ENCODE results near the gene MTF2. TPM values are rescaled to one million over a fixed set of nuclear protein-coding genes. Genes with fewer than 3 reads are reported as not detected.

The MTF2 gene
- 133 TPM for total RNA-seq

DNA sequence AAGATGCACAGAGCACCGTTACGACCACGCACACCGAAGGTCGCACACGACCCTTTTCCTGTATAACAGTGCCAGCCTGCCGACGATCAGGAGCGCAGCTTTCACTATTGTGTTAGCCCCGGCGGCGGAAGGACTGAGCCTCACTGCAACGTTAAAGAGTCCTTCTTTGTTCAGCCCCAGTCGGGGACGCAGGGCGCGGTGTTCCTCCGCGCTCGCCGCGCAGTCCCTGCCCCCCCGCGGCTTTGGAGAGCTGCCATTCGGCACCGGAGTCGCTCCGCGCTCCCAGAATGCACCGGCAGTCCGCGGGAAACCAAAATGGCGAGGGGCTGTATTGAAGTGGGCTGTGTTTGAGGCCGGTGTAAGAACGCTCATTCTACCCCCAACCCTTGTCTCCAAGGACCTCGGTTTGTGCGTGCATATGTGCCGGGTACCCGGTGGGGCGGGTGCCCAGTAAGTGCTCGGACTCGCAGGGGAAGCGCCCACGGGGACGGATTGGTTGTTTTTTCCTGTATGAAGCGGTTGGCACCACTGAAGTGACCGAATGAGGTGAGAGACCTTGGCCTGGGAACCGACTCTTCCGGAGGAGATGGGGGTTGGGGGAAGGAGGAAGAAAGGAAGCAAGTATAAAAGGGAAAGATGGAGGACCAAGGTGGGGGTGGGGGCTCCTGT is at the start of gene MTF2:
Gene MTF2, plus strand, starts transcription at position 298 of the 669 bp plus-strand sequence. Its CDS starts 244 bp downstream, at position 542.

DNA sequence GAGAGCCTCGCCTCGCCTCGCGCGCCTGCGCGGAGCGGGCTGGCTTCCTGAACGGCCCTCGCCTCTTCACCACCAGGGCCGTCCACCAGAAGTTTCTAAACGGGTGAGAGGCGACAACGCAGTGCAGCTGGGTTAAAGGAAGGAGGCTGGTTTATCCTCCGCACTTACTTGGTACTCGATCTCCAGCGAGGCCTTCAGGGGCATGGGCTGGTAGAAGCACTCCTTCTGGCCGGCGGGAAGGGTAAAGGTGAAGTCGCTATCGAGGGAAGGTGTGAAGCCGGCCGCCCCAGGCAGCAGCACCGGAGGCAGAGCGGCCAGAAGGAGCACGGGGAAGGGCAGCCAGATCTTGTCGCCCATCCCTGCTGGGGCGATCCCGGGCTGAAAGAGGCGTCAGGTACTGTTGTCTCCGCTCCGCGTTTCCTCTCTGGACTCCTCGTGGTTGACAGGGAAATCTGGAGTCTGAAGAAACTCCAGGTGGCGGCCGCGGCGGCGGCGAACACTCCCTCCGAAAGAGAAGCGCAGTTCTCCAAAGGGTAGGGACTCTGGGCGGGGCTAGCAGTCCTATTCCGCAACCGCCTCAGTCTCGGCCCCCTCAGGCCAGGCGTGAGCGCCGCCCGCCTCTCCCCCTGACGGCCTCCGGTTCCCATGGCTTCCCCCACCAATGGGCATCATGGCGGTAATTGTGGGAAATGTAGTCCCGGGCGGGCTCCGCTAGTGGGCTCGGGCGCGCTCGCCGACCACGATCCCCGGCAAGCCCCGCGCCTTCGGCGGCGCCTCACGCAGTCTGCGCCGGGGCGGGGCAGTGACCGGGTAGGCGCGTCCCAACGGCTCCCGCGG is 101.0 kb downstream of the MTF2 start, which contains the start of gene TMED5:
Gene TMED5, minus strand, starts transcription at position 528 of the 837 bp plus-strand sequence. Its CDS starts 171 bp downstream, at position 357.

DNA sequence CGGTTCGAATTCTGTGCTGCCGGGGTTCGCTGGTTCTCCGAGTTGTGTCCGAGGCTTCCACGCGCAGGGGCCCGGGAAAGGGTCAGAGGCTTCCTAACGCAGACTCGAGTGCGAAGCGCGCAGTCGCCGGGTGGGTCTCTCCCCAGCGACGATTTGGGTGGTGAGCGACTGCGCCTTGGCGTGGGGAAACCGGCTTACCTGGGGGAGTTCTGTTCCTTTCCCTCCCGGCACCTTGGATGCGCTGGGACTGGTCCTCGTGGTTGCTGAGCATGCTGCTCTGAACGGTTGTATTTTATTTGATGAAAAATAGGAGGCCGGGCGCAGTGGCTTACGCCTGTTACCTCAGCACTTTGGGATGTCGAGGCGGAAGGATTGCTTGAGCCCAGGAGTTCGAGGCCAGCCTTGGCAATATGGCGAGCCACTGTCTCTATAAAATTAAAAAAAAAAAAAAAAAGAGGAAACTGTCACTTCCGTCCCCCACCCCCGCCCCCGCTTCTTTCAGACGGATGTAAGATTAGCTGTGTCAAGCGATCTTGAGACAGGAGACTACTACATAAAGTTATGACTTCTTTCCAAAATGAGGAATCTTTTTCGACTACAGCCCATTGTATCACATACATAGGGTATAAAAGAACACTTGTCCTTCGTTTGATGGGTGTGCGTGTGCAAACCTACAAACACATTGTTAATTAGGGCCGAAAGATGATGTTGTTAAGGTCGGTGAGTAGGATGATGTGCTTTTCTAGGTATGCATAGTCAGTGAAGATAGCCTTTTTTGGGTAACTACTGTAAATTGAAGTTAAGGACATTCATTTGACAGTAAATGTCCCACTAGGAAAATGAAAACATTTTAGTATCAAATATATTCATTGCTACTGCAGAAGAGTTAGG is 101.9 kb downstream of the MTF2 start, which contains the start of gene CCDC18:
Gene CCDC18, plus strand, starts transcription at position 2 of the 891 bp plus-strand sequence. CDS start 2,638 bp downstream, outside the sequence.

Other genes with a start within 250 kb of the MTF2 start
- gene RPL5, start 247.2 kb upstream of the MTF2 start, total RNA-seq, result 1,092 TPM
- gene DIPK1A, start 117.8 kb upstream of the MTF2 start, total RNA-seq, result 17.2 TPM
- gene TMED5, start 101.1 kb downstream of the MTF2 start, total RNA-seq, result 45.1 TPM
- gene CCDC18, start 101.4 kb downstream of the MTF2 start, total RNA-seq, result 9.1 TPM